Stimulated activated CD4-positive, alpha-beta T cell treated with anti-CD3 and anti-CD28 coated beads, TNF-alpha, amount 100 ng/mL, for 24 hours (primary cell): ENCODE data around the gene RUNX2.
A peak's percentile ranks its signal among the peaks of the same experiment; 100 is the strongest.
"Not testable (repeated sequence)": the region's sequence is repeated elsewhere in the genome, so short reads cannot be mapped to it uniquely, and the experiment has no call there.

Experiments used
- DNase-seq, 3 experiments: peaks; one replicate each; pipeline ENCODE4 v3.0.0-alpha.2; 2020; ENCODE audit warnings: low read depth in 3 of 3

Gene RUNX2

DNA sequence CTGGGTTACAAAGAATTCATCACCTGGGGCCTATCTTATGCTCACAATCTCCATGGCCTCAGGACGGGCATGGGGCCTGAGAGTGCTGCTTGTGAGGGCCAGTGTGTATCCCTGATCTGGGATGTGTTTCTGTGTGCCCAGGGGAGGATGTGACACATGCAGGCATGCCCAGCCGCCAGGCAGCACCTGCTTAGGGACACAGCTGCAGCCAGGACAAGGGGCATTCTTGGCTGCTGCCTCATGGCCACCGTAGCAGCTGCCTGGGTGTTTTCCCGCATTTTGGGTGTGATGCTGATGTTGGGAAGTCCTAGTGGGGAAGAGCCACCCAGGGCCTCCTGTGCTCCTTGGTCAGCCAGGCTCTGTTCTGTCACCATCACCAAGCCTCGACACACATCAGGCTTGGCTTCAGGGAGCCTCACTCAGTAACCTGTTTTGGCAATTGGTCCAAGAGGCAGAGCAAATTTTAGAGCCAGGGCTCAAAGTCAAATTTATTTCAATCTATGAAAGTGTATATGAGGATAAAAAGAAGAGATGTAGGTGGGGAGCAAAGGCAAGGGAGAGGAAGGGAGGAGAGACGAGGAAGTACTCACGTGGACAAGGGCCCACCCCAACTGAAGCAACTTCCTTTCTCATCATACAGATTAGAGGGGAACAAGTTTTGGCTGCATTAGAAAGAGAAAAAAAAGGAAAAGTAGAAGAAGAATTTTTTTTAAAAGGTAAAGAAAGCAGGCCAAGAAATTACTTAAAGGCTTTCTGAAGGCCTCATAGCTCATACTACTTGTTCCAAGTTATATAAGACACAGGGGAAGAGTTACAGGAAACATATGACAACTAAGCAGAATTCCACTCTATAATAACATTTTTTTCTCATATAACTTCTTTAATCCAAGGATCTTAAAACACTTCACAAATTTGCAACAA, 319.5 kb downstream of the RUNX2 start:
- no peak for DNase-seq

- DNase-seq, result no peak
These were observed 320.1 kb downstream of the RUNX2 start for GRCh38 chr6:45648262-45648620.

- DNase-seq, result no peak
These were observed 322.5 kb downstream of the RUNX2 start for GRCh38 chr6:45650524-45651135.

DNA sequence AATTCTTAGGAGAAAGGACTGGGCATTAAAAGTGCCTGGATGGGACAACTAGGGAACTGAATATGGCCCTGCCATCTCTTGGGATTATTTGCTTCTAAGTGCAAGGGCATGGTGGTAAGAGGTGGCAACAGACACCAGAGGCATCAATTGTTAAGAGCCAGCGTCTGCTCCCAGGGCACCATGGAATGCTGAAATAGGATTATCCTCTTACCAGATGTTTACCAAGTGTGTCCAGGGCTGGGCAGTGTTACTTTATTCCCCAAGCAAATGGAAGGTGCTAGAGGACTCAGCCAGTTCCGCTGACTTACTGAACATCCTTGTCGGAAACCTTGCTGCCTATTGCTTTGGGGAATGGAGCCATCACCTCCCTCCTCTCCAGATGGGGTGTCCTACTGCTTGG, 323.2 kb downstream of the RUNX2 start:
- no peak for DNase-seq

- DNase-seq, result no peak
These were observed 324.3 kb downstream of the RUNX2 start for GRCh38 chr6:45652416-45652815.

DNA sequence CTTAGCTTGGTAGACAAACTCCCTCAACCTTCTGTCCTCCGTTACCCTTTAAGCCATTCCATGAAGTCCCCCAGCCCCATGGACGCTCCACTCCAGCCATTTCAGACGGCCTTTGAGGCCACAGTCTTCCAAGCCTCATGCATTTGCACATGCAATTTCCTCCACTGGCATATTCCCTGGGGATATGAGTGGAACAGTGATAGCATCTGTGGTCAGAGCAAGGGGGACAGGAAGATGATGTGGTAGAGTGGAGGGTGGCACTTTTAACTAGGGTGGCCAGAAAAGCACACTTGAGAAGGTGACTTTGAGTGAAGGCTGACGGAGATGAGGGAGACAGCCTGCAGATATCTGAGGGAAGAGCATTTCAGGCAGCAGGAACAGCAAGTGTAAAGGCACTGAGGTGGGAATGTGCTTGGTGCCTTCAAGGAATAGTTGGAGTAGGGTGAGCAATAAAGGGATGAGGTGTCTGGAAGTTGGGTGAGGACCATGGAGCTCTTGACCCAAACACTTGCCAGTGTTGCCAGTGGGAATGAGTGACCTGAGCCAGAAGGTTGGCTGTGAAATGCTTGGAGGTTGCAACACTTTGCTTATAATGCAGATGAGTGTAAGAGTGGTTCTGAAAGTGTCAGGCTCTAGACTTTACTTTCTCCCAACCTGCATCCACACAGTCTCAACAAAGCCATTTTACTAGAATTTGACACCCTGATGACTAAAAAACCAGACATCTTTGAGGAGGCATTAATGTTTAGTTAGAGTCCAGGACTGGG, 325.2 kb downstream of the RUNX2 start:
- no peak for DNase-seq

DNA sequence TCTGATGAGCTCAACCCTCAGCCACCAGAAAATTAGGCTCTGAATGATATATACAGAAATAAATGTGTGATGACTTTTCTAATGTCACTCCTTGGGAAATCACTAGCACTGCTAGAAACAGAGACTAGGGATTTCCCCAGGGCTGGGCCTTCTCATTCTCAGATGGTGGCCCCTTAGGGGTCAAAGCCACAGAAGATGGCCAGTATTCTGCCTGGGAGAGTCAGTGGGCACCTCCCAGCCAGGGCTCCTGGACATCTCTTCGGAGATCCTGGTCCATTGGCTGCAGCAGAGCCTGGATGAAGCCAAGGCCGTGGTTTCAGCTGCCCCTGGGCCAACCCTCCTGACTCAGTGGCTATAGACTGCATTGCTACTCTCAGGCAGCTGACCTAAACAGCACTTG, 326.5 kb downstream of the RUNX2 start:
- no peak for DNase-seq

- no peak for DNase-seq
These were observed 327.8 kb downstream of the RUNX2 start for GRCh38 chr6:45655745-45656476.

DNA sequence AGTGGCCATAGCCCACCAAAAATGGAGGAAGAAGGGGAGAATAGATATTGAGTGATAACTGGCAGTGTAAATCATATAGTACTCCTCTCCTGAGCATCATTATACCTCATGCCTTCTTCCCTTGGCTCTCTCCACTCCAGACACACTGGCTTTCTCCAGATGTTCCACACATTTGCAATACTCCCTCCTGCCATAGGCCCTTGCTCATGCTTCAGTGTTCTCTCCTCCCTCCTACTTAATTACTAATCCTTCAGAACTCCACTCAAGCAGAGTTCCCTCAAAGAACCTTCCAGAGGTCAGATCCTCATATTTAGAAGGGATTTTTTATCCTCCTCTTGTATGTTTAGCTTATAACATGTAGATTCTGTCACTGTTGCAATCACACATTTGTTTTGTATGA, 329.1 kb downstream of the RUNX2 start:
- DNase-seq, result no peak

GRCh38 chr6:45658400-45658799, 330.3 kb downstream of the RUNX2 start:
- DNase-seq, result no peak

- no peak for DNase-seq
These were observed 330.8 kb downstream of the RUNX2 start for GRCh38 chr6:45658958-45659357.

- no peak for DNase-seq
These were observed 333.5 kb downstream of the RUNX2 start for GRCh38 chr6:45661661-45662060.

- peak in 2 of 3 experiments; percentile 26 to 56 for DNase-seq
These were observed 335.4 kb downstream of the RUNX2 start for GRCh38 chr6:45663251-45664221.

DNA sequence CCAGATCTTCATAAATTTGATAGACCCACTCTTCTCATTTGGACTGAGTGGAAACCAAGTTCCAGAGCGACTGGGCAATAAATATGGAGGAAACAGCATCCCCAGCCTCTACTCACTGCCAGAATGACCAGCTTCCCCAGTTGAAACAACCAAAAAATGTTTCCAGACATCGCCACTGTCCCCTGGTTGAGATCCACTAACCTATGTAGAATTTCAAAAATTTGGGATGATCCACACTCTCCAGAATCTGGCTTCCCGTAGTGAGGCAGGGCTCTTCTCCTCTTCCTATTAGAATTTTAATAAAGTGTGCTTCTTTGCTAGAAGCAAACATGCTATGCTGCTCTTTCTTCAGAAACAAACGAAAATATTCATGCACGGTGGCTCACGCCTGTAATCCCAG, 336.6 kb downstream of the RUNX2 start:
- no peak for DNase-seq

DNA sequence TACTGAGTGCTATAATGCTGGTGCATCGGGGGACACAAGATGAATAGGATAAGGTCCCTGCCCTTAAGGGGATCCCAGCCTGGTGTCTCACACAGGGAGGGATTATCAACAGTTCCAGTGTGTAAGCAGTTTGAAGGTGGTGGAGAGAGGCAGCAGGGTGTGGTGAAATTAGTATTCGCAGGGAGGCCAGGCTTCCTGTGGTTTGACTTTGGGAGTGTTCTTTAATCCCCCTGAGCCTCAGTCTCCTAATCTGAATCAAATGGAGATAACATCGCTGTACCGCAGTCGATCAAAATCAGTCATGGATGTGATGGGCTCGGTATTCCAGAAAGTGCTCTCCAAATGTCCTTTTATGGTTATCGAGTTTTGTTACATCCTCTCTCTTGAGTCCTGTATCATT, 337.7 kb downstream of the RUNX2 start:
- no peak for DNase-seq

- no peak for DNase-seq
These were observed 338.7 kb downstream of the RUNX2 start for GRCh38 chr6:45666846-45667245.

DNA sequence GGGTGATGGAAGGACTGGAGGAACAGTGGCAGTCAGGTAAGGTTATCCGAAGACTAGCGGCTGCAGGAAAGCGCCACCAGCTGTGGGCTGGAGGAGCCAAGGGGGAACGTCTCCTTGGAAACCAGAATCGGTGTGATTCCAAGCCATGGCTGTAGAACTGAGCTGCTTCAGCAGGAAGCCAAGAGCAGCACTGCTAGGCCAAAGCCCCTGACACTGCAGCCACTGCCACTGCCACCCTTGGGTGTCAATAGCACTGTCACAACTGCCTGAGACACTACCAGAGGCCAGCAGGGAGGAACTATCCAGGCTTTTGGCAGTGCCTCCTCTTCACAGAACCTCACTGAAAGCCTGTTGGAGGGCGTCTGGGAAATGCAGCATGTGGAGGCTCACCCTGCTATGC, 339.2 kb downstream of the RUNX2 start:
- no peak for DNase-seq

DNA sequence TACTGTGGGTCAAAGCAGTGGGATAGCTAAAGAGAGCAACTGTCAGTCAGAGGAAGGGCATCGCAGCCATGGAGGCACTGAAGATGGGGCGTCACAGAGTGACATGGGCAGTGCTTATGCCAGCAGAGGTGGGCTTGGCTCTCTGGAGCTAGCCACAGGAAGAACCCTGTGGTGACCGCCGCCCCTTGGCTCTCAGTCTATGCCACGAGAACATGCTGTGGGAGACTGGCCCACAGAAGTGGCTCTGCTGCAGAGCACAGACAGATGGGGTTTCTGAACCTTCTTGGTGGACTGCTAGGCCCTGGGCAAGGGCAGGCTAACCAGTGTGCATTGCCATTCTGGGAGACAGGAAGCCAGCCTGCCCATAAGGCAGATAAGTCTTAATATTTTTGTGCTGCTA, 339.6 kb downstream of the RUNX2 start:
- DNase-seq, result no peak

DNA sequence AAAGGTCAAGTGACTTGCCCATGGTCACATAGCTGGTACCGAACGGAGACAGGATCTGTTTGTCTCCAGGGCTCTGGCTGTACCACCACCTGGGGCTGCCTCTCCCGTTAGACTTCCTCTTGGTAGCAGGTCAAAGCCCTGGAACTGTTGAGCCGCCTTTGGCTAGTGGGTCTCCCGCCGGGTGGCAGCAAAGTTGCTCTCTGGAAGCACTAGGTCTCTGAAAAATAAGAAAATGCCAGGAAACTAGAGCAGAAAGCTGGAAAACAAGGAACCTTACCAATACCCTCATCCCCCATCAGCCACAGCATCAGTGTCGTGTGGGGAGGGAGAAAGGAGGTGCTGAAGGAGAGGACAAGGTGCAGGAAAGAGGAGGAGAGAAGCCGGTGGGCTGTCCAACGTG, 340.6 kb downstream of the RUNX2 start:
- DNase-seq, result no peak

- DNase-seq, result not testable (repeated sequence)
These were observed 345.0 kb downstream of the RUNX2 start for GRCh38 chr6:45673167-45673566.

DNA sequence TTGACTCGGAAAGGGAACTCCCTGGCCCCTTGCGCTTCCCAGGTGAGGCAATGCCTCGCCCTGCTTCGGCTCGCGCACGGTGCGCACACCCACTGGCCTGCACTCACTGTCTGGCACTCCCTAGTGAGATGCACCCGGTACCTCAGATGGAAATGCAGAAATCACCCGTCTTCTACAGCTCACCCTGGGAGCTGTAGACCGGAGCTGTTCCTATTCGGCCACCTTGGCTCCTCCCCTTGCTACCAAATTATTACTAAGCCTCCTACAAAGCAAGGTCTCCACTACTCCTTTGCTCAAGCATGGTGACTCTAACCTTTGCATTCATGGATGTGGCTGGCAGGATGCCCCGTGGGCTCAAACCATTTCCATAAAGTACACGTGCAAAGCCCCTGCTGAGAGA, 347.0 kb downstream of the RUNX2 start:
- DNase-seq, result not testable (repeated sequence)
